Ectodermal cell (in vitro differentiated cells): ENCODE data around the gene MAD1L1.

ENCODE experiments used
- H3K27ac ChIP-seq: 2 replicates; pipeline ENCODE4 v1.7.0; 2013; ENCODE audit warnings: mild to moderate bottlenecking, low read depth, low read length; ENCODE audit not compliant: insufficient read depth, poor library complexity, severe bottlenecking
- H3K27me3 ChIP-seq: 2 replicates; pipeline ENCODE4 v1.7.0; 2013; ENCODE audit warnings: mild to moderate bottlenecking, low read length; ENCODE audit not compliant: insufficient read depth, control insufficient read depth, poor library complexity, severe bottlenecking
- H3K36me3 ChIP-seq: one replicate; pipeline ENCODE4 v1.7.0; 2013; ENCODE audit warnings: low read length; ENCODE audit not compliant: control insufficient read depth, insufficient read depth
- H3K4me1 ChIP-seq: one replicate; pipeline ENCODE4 v1.7.0; 2013; ENCODE audit warnings: low read length; ENCODE audit not compliant: control insufficient read depth, insufficient read depth
- H3K4me3 ChIP-seq: 2 replicates; pipeline ENCODE4 v1.7.0; 2013; ENCODE audit warnings: low read depth, low read length, control low read depth; ENCODE audit not compliant: insufficient read depth
- H3K9me3 ChIP-seq: 2 replicates; pipeline ENCODE4 v1.7.0; 2013; ENCODE audit warnings: mild to moderate bottlenecking, low read length, moderate library complexity; ENCODE audit not compliant: control insufficient read depth
- WGBS, 2 experiments: methylation state at CpG; one replicate each; pipeline ENCODE4 v1.1.7; 2013; ENCODE audit warnings: missing lambda C conversion rate in 2 of 2; 5-methylcytosine and 5-hydroxymethylcytosine counted together

The MAD1L1 gene

DNA sequence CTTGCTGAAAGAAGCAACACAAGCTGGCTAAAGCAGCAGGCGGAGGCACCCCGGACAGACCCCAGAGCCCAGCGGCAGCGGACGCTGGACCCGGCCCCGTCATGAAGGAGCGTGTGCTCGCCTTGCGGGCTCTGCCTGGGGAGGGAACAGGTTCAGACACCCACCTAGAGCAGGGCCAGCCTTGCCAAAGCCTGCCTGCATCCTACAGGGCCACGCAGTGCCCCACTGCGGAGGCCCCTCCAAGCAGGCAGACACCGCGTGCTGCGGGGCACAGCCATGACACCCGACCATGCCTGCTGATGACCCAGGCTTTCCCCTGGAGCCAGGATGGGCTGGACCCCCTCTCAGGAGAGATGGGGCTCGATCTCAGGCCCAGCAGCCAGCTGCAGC is 91.7 kb downstream of the MAD1L1 start:
- no peaks in the 10 kb centered on the region for H3K27me3 ChIP-seq
- no peaks in the 10 kb centered on the region for H3K4me1 ChIP-seq
- WGBS, 2 experiments: 94 to 96% methylated on average over 17 of the region's 17 CpGs
- no peaks in the 10 kb centered on the region for H3K9me3 ChIP-seq
- no peak overlapping the region for H3K4me3 ChIP-seq
- H3K27ac ChIP-seq: no peak overlapping the region
- peaks cover 15% of the 10 kb centered on the region for H3K36me3 ChIP-seq

DNA sequence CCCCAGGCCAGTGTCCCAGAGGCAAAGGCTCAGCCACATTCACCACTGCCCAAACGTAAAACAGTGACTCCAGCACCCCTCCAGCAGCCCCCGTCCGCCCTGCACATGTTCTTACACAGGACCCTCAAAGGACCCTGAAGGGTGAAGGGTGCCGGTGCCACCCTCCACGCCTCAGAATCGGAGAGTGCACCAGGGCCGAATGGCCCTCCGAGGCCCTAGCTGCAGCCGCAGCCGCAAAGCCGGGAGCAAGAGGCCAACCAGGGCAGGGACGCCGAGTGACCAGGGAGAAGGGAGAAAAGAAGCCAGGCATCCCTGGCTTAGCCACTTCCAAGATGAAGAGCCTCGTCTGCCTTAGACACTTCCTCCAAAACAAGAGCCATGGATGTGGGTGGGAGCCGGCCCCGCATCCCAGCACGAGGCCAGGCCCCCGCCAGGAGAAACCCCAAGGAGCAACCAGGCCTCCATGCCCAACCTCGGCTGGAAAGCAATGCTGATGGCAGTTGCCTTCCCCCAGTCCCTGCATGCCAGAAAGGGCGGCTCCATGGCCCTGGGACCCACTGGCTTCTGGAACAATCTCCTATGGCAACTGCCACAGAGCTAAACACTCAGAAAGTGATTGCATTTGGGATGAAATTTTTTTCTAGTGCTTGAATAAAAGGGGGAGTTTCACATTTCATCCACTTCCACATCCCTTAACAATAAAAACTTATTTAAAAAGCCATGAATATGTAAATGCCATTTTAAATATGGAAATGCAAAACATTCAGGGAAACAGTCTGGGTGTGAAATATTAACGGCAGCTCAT is 92.3 kb downstream of the MAD1L1 start:
- H3K4me3 ChIP-seq: no peak overlapping the region
- peaks cover 10% of the 10 kb centered on the region for H3K36me3 ChIP-seq
- H3K27me3 ChIP-seq: no peaks in the 10 kb centered on the region
- H3K4me1 ChIP-seq: no peaks in the 10 kb centered on the region
- H3K27ac ChIP-seq: no peak overlapping the region
- no peaks in the 10 kb centered on the region for H3K9me3 ChIP-seq
- WGBS, 2 experiments: 94 to 95% methylated on average over 21 of the region's 21 CpGs

DNA sequence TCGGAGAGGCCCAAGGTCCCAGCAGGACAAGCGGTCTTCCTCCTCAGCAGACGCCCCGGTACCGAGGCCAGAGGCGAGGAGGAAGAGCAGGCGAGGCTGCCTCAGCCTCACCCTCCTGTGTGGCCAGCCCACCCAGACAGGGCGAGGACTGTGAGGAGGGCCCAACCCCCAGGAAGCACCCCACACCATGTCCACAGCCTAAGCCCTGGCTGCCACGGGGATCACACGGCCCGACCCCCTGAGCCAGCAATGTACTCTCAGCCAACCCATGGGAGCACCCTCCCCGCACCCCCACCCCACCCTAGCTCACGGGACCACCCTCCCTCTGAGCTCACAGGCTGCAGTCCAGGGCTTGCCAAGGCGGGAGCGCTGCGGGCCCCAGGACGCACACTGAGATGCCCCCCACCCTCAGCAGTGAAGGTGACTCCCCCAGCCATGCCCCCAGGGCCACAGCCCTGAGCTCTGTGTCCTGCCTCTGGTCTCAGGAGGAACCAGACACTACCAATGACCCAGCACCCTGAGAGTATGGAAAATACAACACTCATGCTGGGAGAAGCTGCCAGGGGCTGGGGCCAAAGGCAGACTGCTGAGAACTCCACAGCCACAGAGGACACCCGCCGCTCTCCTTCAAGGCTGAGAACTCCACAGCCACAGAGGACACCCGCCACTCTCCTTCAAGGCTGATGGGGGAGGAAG is 93.6 kb downstream of the MAD1L1 start:
- Histone ChIP-seq H3K4me1 (no peaks in the 10 kb centered on the region), H3K9me3 (no peaks in the 10 kb centered on the region), H3K27me3 (no peaks in the 10 kb centered on the region), H3K27ac (no peak overlapping the region), H3K36me3 (peaks cover 5% of the 10 kb centered on the region), H3K4me3 (no peak overlapping the region)
- 91 to 92% methylated on average over 20 of the region's 20 CpGs for WGBS, 2 experiments

DNA sequence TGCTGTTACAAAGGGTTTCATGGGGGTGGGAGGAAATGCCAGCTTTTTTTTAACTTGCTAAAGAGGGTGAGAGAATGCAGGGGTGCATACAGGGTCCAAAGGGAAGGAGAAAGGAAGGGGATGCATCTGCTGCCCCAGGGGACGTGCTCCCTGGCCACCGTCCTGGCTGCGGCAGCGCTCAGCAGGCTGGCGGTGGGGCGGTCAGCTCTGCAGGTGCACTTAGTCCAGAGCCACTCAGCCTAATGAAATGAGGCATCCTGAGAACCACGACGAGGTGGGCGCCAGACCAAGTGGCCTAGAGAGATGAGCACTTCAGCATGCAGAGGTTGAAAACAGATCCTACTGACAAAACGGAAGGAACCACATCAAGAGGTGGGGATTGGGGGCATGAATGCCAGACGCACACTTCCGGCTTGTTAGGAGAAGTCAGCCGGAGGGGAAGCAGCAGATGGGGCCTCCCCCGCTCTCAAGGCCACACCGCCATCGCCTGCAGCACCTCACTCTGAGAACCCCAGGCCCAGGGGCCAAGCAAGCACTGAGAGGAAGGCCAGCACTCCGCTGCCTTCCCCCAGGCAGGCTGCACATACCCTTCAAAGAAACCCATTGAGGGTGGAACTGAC is 94.5 kb downstream of the MAD1L1 start:
- H3K27ac ChIP-seq: no peak overlapping the region
- WGBS, 2 experiments: 91 to 94% methylated on average over 17 of the region's 17 CpGs
- H3K36me3 ChIP-seq: peaks cover 5% of the 10 kb centered on the region
- no peak overlapping the region for H3K4me3 ChIP-seq
- H3K27me3 ChIP-seq: no peaks in the 10 kb centered on the region
- no peaks in the 10 kb centered on the region for H3K4me1 ChIP-seq
- no peaks in the 10 kb centered on the region for H3K9me3 ChIP-seq

DNA sequence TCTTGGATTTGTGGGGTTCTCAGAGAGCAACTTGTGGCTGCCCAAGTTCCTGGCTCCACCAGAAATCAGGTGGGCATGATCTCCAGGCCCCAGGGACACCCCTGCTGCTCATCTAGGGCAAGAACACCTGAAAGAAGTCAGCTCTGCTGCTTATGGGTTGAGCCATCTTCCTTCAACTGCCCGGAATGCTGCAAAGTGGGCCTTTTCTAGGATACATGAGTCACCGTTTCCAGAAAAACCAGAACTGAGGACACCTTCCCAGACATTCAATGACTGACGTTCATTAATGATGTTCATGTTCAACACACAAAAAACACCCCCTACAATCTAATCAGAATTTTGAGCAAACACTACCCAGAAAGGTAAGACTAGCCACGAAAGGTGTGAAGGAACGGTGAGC is 98.0 kb downstream of the MAD1L1 start:
- H3K9me3 ChIP-seq: no peaks in the 10 kb centered on the region
- no peaks in the 10 kb centered on the region for H3K4me1 ChIP-seq
- H3K27ac ChIP-seq: no peak overlapping the region
- peaks cover 5% of the 10 kb centered on the region for H3K36me3 ChIP-seq
- H3K4me3 ChIP-seq: no peak overlapping the region
- WGBS, 2 experiments: 94 to 95% methylated on average over 5 of the region's 5 CpGs
- H3K27me3 ChIP-seq: no peaks in the 10 kb centered on the region

DNA sequence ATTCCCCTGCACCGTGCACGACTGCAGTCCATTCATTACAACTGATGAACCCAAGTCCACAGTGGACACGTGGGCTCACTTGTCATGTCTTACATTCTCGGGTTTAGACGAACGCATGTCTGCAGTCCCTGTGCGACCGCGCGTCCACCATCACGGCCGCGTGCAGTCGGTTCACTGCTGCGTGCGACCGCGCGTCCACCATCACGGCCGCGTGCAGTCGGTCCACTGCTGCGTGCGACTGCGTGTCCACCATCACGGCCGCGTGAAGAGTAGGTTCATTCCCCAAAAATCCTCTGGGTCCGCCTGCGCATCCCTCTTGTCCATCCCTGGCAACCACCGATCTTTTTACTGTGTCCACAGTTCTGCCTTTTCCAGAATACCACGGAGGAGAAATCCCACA is 100.5 kb downstream of the MAD1L1 start:
- Histone ChIP-seq H3K27ac (no peak overlapping the region), H3K36me3 (peaks cover 5% of the 10 kb centered on the region), H3K4me1 (no peaks in the 10 kb centered on the region), H3K27me3 (no peaks in the 10 kb centered on the region), H3K9me3 (no peaks in the 10 kb centered on the region), H3K4me3 (no peak overlapping the region)
- 93 to 94% methylated on average over 33 of the region's 33 CpGs for WGBS, 2 experiments

DNA sequence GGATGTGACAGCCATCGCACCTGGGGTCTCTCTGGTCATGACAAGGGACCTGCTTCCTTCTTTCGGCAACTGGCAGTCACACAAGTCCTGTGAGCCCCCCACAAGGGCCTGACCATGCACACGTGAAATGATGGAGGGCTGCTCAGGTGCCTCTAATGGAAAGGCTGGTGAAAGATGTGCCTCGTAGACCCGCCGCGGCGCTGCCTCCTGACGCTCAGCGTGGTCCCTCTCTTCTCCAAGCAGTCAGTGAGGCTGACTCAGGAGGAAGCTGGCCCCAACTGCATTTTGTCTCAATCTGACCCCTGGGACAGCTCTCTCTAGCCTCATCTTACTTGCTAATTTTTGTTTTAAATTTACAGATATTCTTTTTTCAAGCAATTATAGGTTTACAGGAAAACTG is 100.9 kb downstream of the MAD1L1 start:
- H3K4me3 ChIP-seq: no peak overlapping the region
- H3K4me1 ChIP-seq: no peaks in the 10 kb centered on the region
- no peak overlapping the region for H3K27ac ChIP-seq
- 89 to 90% methylated on average over 10 of the region's 10 CpGs for WGBS, 2 experiments
- H3K9me3 ChIP-seq: no peaks in the 10 kb centered on the region
- H3K36me3 ChIP-seq: peaks cover 5% of the 10 kb centered on the region
- H3K27me3 ChIP-seq: no peaks in the 10 kb centered on the region

DNA sequence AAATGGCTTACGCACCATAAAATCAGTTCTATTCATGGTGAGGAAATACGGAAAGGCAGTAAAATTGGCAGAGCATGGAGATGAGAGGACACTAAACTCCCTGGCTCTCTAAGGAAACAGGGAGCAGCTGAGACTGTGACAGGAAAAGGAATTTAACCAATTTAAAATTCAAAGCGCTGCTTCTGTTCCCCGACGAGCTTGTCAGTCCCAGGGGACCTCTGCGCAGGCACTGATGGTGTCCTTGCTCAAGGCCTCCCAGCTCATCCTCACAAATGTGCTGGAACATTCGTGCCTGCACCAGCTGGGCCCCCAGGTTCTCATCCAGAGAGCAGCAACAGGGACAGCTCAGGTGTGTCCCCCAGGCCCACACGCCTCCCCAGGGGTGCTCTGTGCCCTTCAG is 101.4 kb downstream of the MAD1L1 start:
- Histone ChIP-seq H3K27ac (no peak overlapping the region), H3K36me3 (peaks cover 3% of the 10 kb centered on the region), H3K9me3 (no peaks in the 10 kb centered on the region), H3K27me3 (no peaks in the 10 kb centered on the region), H3K4me3 (no peak overlapping the region), H3K4me1 (no peaks in the 10 kb centered on the region)
- 94% methylated on average over 8 of the region's 8 CpGs for whole genome bisulfite sequencing, 2 experiments

DNA sequence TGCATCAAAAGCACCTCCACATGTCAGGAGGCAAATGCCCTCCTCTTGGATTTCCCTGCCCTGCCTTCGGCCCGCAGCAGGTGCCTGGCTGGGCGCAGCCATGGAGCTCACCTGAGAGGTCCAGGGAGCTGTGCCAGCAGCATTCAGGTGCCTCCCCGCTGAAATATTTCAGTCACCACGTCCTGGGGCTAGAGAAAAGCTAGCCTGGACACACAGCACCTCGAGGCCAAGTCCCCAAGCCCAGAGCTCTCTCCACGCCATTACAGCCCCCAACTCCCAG is 102.7 kb downstream of the MAD1L1 start:
- no peaks in the 10 kb centered on the region for H3K4me1 ChIP-seq
- no peaks in the 10 kb centered on the region for H3K9me3 ChIP-seq
- no peaks in the 10 kb centered on the region for H3K27me3 ChIP-seq
- no peak overlapping the region for H3K4me3 ChIP-seq
- H3K36me3 ChIP-seq: no peaks in the 10 kb centered on the region
- WGBS, 2 experiments: 92 to 94% methylated on average over 7 of the region's 7 CpGs
- H3K27ac ChIP-seq: no peak overlapping the region

DNA sequence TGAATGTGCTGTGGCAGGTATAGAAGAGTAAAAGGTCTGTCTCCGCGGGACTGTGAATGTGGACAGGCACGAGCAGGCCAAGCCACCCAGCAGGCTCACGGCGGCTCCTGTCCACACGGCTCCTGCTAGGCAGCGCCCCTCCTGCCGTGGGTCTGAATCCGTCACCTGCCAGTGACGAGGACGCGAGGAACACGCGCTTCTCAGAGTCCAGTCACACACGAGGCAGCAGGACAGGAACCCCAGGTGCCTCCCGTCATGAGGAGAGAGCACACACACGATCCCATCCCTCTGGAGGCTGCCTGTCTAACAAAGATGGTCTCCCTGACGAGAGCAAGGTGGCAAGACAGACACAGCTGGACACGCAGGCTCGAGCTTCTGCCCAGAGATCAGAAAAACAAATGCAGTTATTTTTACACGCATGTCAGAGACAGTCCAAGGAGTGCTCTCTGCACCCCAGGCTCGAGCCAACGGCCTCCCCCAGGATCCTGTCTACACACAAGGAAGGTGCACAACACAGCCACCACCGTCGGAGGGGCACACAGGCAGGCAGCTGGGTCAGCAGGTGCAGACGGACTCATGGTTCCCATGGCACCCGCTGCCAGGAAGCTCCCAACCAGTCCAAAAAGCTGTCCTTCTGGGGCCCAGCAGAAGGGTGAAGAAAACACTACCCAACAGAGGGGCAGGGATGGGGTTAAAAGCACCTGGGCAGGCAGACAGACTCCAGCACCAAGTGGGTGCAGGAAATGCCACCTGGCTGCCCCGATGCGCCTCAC is 103.2 kb downstream of the MAD1L1 start:
- Histone ChIP-seq H3K4me3 (no peak overlapping the region), H3K27me3 (no peaks in the 10 kb centered on the region), H3K9me3 (no peaks in the 10 kb centered on the region), H3K4me1 (no peaks in the 10 kb centered on the region), H3K27ac (no peak overlapping the region), H3K36me3 (no peaks in the 10 kb centered on the region)
- WGBS, 2 experiments: 93% methylated on average over 29 of the region's 29 CpGs
